Naive thymus-derived CD4-positive, alpha-beta T cell (primary cell): Measurements from ENCODE around the gene MRPL40. TPM values are rescaled to one million over a fixed set of nuclear protein-coding genes. Genes with fewer than 3 reads are reported as not detected.
"Not testable (repeated sequence)": the region's sequence is repeated elsewhere in the genome, so short reads cannot be mapped to it uniquely, and the experiment has no call there.

Experiments
- ATAC-seq: fragments of 150-1000 bp; cut with Tn5 transposase; 2 replicates; pipeline ENCODE4 v1.10.0; 2021; ENCODE audit warnings: mild to moderate bottlenecking, moderate library complexity
- CTCF ChIA-PET: fragments of 350-600 bp; sonication (Branson Sonifier 250); formaldehyde crosslinking; loops from one replicate; lab custom pipeline; 2021; ENCODE audit warnings: antibody characterized with exemption; lab: Charles Lee
- POLR2A ChIA-PET: fragments of 350-600 bp; sonication (Branson Sonifier 250); formaldehyde crosslinking; loops from one replicate; lab custom pipeline; 2021; ENCODE audit warnings: antibody characterized with exemption, inconsistent platforms; lab: Charles Lee
- DNase-seq, 9 donors: peaks; one replicate each; pipeline versions ENCODE4 v3.0.0 to v3.0.0-alpha.2; 2020 to 2022; ENCODE audit warnings: mixed read lengths in 1 of 9
- H3K27ac ChIP-seq: one replicate; pipeline ENCODE4 v1.7.0; 2013; ENCODE audit warnings: mild to moderate bottlenecking, low read depth, low read length, moderate library complexity
- H3K27me3 ChIP-seq, 2 donors: one replicate each; pipeline ENCODE4 v1.7.0; 2013; ENCODE audit warnings: low read length in 2 of 2, mild to moderate bottlenecking in 2 of 2, moderate library complexity in 2 of 2; ENCODE audit not compliant: control insufficient read depth in 2 of 2, insufficient read depth in 2 of 2
- H3K36me3 ChIP-seq, 3 experiments: 1 replicate in 2 of 3; 2 replicates in 1 of 3; pipeline ENCODE4 v1.7.0; 2013; ENCODE audit warnings: low read length in 3 of 3, mild to moderate bottlenecking in 3 of 3, moderate library complexity in 1 of 3; ENCODE audit not compliant: insufficient read depth in 3 of 3, control insufficient read depth in 2 of 3
- H3K4me1 ChIP-seq, 2 donors: one replicate each; pipeline ENCODE4 v1.7.0; 2013; ENCODE audit warnings: low read length in 2 of 2, mild to moderate bottlenecking in 2 of 2, moderate library complexity in 1 of 2; ENCODE audit not compliant: control insufficient read depth in 2 of 2, insufficient read depth in 2 of 2
- H3K4me3 ChIP-seq: 2 replicates; pipeline ENCODE4 v1.7.0; 2013; ENCODE audit warnings: mild to moderate bottlenecking, low read length
- H3K9me3 ChIP-seq, 3 experiments: 1 replicate in 2 of 3; 2 replicates in 1 of 3; pipeline ENCODE4 v1.7.0; 2013; ENCODE audit warnings: low read length in 3 of 3; ENCODE audit not compliant: control insufficient read depth in 2 of 3
- H3K27ac Mint-ChIP-seq, 9 donors: one replicate each; pipeline ENCODE4 v1.8.0; 2020 to 2022; ENCODE audit warnings: mixed read lengths in 9 of 9, mild to moderate bottlenecking in 8 of 9, moderate library complexity in 5 of 9, inconsistent platforms in 2 of 9
- H3K27me3 Mint-ChIP-seq, 5 donors: one replicate each; pipeline ENCODE4 v1.8.0; 2021 to 2022; ENCODE audit warnings: mixed read lengths in 5 of 5, mild to moderate bottlenecking in 1 of 5
- H3K36me3 Mint-ChIP-seq, 5 donors: one replicate each; pipeline ENCODE4 v1.8.0; 2020 to 2022; ENCODE audit warnings: mixed read lengths in 5 of 5, mild to moderate bottlenecking in 3 of 5, inconsistent platforms in 1 of 5
- H3K4me1 Mint-ChIP-seq, 7 donors: one replicate each; pipeline ENCODE4 v1.8.0; 2020 to 2022; ENCODE audit warnings: mixed read lengths in 7 of 7, mild to moderate bottlenecking in 3 of 7, inconsistent platforms in 1 of 7
- H3K4me3 Mint-ChIP-seq, 10 donors: one replicate each; pipeline ENCODE4 v1.8.0; 2020 to 2022; ENCODE audit warnings: mild to moderate bottlenecking in 10 of 10, mixed read lengths in 10 of 10, moderate library complexity in 6 of 10, inconsistent platforms in 2 of 10
- H3K9me3 Mint-ChIP-seq, 11 donors: one replicate each; pipeline ENCODE4 v1.8.0; 2020 to 2022; ENCODE audit warnings: mixed read lengths in 11 of 11, mild to moderate bottlenecking in 4 of 11, inconsistent platforms in 1 of 11, moderate library complexity in 1 of 11
- intact Hi-C, 2 donors: fragments of 100-400 bp; cut with micrococcal nuclease; formaldehyde crosslinking; loops; one replicate each; pipeline ENCODE4 v1.15.1; 2023
- polyA plus RNA-seq, 2 donors: library from polyadenylated mRNA; unstranded; fragments of 300-500 nt; fragmentation: Illumina TruSeq; gene quantifications; one replicate each; pipeline ENCODE4 v1.2.3, GENCODE V29; 2021
- total RNA-seq, 6 experiments: library from RNA in 5 of 6; stranded (reverse) in 5 of 6; gene quantifications; 1 replicate in 5 of 6; 2 replicates in 1 of 6; pipeline ENCODE4 v1.2.3 and lab custom pipeline; 2021 to 2026

Gene MRPL40
- total and polyA plus RNA-seq, 7 experiments from 2014 or later = 11.5 to 72.1 (median 17.2) TPM

- Histone ChIP-seq H3K4me3 (no peak overlapping the region), H3K9me3 (no peaks in the 10 kb centered on the region), H3K27me3 (no peaks in the 10 kb centered on the region), H3K27ac (peak overlapping the region; percentile 3), H3K36me3 (peaks cover 0 to 19% (median 3%) of the 10 kb centered on the region in 3 experiments), H3K4me1 (peaks cover 8 to 11% of the 10 kb centered on the region in 2 donors)
- Mint-ChIP-seq H3K4me3 (no peak overlapping the region), H3K27me3 (no peaks in the 10 kb centered on the region), H3K27ac (peak overlapping the region in 5 of 9 donors; percentile 13 to 59 (median 21)), H3K9me3 (no peaks in the 10 kb centered on the region), H3K36me3 (peaks cover 0 to 16% (median 0%) of the 10 kb centered on the region in 5 donors), H3K4me1 (peaks cover 11 to 34% (median 20%) of the 10 kb centered on the region in 7 donors)
- ATAC-seq (no peak), DNase-seq (no peak)
- intact Hi-C loops = loop anchor here (5.0 to 10.0 kb wide), 3 partner anchors 258 to 1570 kb away; partner anchors contain the start of genes SLC25A1 (in 1 of the 2) and THAP7 (in 1 of the 2)
- CTCF ChIA-PET = interaction anchor here (1.3 kb wide), 1 partner anchor 10 kb away, joined by 3 read pairs; no protein-coding TSS in a partner anchor
- POLR2A ChIA-PET = interaction anchor here (1.0 to 1.3 kb wide), 2 partner anchors 8 to 12 kb away, joined by 3 to 5 read pairs; partner anchors contain the start of gene C22orf39
These were observed 2.7 kb downstream of the MRPL40 start for GRCh38 chr22:19434829-19435580.

- ATAC-seq, DNase-seq, H3K4me1 ChIP-seq, H3K4me3 ChIP-seq, H3K9me3 ChIP-seq, H3K27me3 ChIP-seq, CTCF ChIA-PET, H3K27me3 Mint-ChIP-seq, H3K27ac ChIP-seq, H3K4me3 Mint-ChIP-seq, H3K9me3 Mint-ChIP-seq: not testable (repeated sequence)
- H3K4me1 Mint-ChIP-seq = peaks cover 6 to 27% (median 15%) of the 10 kb centered on the region in 7 donors
- peaks cover 0 to 24% (median 3%) of the 10 kb centered on the region in 3 experiments for H3K36me3 ChIP-seq
- H3K27ac Mint-ChIP-seq = peak overlapping the region in 7 of 9 donors; percentile 7 to 70 (median 22)
- POLR2A ChIA-PET = interaction anchor here (1.4 kb wide), 1 partner anchor 10 kb away, joined by 3 read pairs; no protein-coding TSS in a partner anchor
- intact Hi-C loops = loop anchor here in 1 of 2 donors (10.0 kb wide), 1 partner anchor 1568 kb away; the partner anchor contains the start of gene THAP7
- peaks cover 0 to 12% (median 0%) of the 10 kb centered on the region in 5 donors for H3K36me3 Mint-ChIP-seq
These were observed 4.3 kb downstream of the MRPL40 start for GRCh38 chr22:19436444-19437161.

- no peaks in the 10 kb centered on the region for H3K27me3 ChIP-seq
- H3K4me1 Mint-ChIP-seq = peaks cover 3 to 24% (median 17%) of the 10 kb centered on the region in 7 donors
- intact Hi-C loops = loop anchor here in 1 of 2 donors (10.0 kb wide), 1 partner anchor 1567 kb away; the partner anchor contains the start of gene THAP7
- no peak overlapping the region for H3K4me3 Mint-ChIP-seq
- no peak overlapping the region for H3K4me3 ChIP-seq
- DNase-seq = no peak
- no peak overlapping the region for H3K27ac ChIP-seq
- no peaks in the 10 kb centered on the region for H3K9me3 Mint-ChIP-seq
- CTCF ChIA-PET = interaction anchor here (0.8 kb wide), 1 partner anchor 653 kb away, joined by 4 read pairs; no protein-coding TSS in a partner anchor
- H3K27ac Mint-ChIP-seq = peak overlapping the region in 3 of 9 donors; percentile 1 to 53 (median 15)
- peaks cover 0 to 1% of the 10 kb centered on the region in 2 donors for H3K4me1 ChIP-seq
- peaks cover 0 to 23% (median 3%) of the 10 kb centered on the region in 3 experiments for H3K36me3 ChIP-seq
- H3K9me3 ChIP-seq = no peaks in the 10 kb centered on the region
- H3K36me3 Mint-ChIP-seq = peaks cover 0 to 14% (median 9%) of the 10 kb centered on the region in 5 donors
- no peak for ATAC-seq
- POLR2A ChIA-PET = no interaction called here
- H3K27me3 Mint-ChIP-seq = no peaks in the 10 kb centered on the region
These were observed 6.0 kb downstream of the MRPL40 start for GRCh38 chr22:19438298-19438697.

- no peaks in the 10 kb centered on the region for H3K27me3 Mint-ChIP-seq
- intact Hi-C loops = no loop called here
- ChIA-PET CTCF (no interaction called here), POLR2A (interaction anchor here (1.1 to 1.4 kb wide), 2 partner anchors 8 to 39 kb away, joined by 3 to 4 read pairs; partner anchors contain the start of genes CDC45, MRPL40 and UFD1)
- H3K9me3 Mint-ChIP-seq = no peaks in the 10 kb centered on the region
- Histone ChIP-seq H3K27me3 (no peaks in the 10 kb centered on the region), H3K27ac (no peak overlapping the region), H3K4me3 (no peak overlapping the region), H3K9me3 (no peaks in the 10 kb centered on the region), H3K36me3 (peaks cover 0 to 33% (median under 1%) of the 10 kb centered on the region in 3 experiments), H3K4me1 (peaks cover 7 to 8% of the 10 kb centered on the region in 2 donors)
- no peak for ATAC-seq
- no peak for DNase-seq
- peak overlapping the region in 4 of 9 donors; percentile 10 to 72 (median 43) for H3K27ac Mint-ChIP-seq
- peaks cover 0 to 12% (median 10%) of the 10 kb centered on the region in 5 donors for H3K36me3 Mint-ChIP-seq
- H3K4me3 Mint-ChIP-seq = no peak overlapping the region
- peaks cover 18 to 35% (median 31%) of the 10 kb centered on the region in 7 donors for H3K4me1 Mint-ChIP-seq
These were observed 8.3 kb downstream of the MRPL40 start for GRCh38 chr22:19440411-19441195.

GRCh38 chr22:19442166-19442565 is 9.8 kb downstream of the MRPL40 start:
- no peak for ATAC-seq
- H3K4me3 Mint-ChIP-seq = no peak overlapping the region
- H3K27me3 ChIP-seq = no peaks in the 10 kb centered on the region
- ChIA-PET CTCF (no interaction called here), POLR2A (no interaction called here)
- H3K36me3 ChIP-seq = peaks cover 0 to 24% (median 0%) of the 10 kb centered on the region in 3 experiments
- H3K4me1 ChIP-seq = peaks cover 8 to 14% of the 10 kb centered on the region in 2 donors
- no peak overlapping the region for H3K4me3 ChIP-seq
- H3K9me3 ChIP-seq = no peaks in the 10 kb centered on the region
- H3K27ac ChIP-seq = no peak overlapping the region
- DNase-seq = no peak
- peaks cover 0 to 17% (median 5%) of the 10 kb centered on the region in 5 donors for H3K36me3 Mint-ChIP-seq
- H3K27me3 Mint-ChIP-seq = no peaks in the 10 kb centered on the region
- intact Hi-C loops = no loop called here
- no peaks in the 10 kb centered on the region for H3K9me3 Mint-ChIP-seq
- peaks cover 29 to 48% (median 44%) of the 10 kb centered on the region in 7 donors for H3K4me1 Mint-ChIP-seq
- H3K27ac Mint-ChIP-seq = peak overlapping the region in 1 of 9 donors; percentile 7
